ENCODE data around the gene LYPD4.
A peak's percentile ranks its signal among the peaks of the same experiment; 100 is the strongest.
"Not testable (repeated sequence)": the region's sequence is repeated elsewhere in the genome, so short reads cannot be mapped to it uniquely, and the experiment has no call there.

LYPD4 gene

GRCh38 chr19:41799444-41800000 lies 45.0 kb downstream of the LYPD4 start:
- no peak for DNase-seq (ENCODE audit: low read depth in 2 of 2)

GRCh38 chr19:41796901-41797300 lies 47.6 kb downstream of the LYPD4 start:
- DNase-seq (ENCODE audit: low read depth in 2 of 2) = no peak

- DNase-seq (ENCODE audit: low read depth in 2 of 2) = no peak
These were observed 48.1 kb downstream of the LYPD4 start, which contains the start of gene CEACAM3 for GRCh38 chr19:41796362-41796761. Gene CEACAM3, plus strand, starts transcription at chr19:41796587. Its CDS starts 91 bp downstream, at chr19:41796678.

GRCh38 chr19:41795031-41795461 lies 49.4 kb downstream of the LYPD4 start:
- peak; percentile 54 to 55 for DNase-seq (ENCODE audit: low read depth in 2 of 2)

GRCh38 chr19:41793414-41793727 lies 51.1 kb downstream of the LYPD4 start:
- no peak for DNase-seq (ENCODE audit: low read depth in 2 of 2)

GRCh38 chr19:41792513-41793413 lies 51.7 kb downstream of the LYPD4 start:
- DNase-seq (ENCODE audit: low read depth in 2 of 2) = peak; percentile 46 to 52

- not testable (repeated sequence) for DNase-seq (ENCODE audit: low read depth in 2 of 2)
These were observed 55.4 kb downstream of the LYPD4 start for GRCh38 chr19:41789053-41789452.

GRCh38 chr19:41788518-41788917 lies 56.0 kb downstream of the LYPD4 start:
- not testable (repeated sequence) for DNase-seq (ENCODE audit: low read depth in 2 of 2)

All from stimulated activated CD4-positive, alpha-beta T cell treated with anti-CD3 and anti-CD28 coated beads, Interleukin-4, amount 100 ng/mL, for 48 hours (primary cell).